Prostate gland (tissue), 2 donors: Measurements from ENCODE around the gene REEP6.

ENCODE experiments used
- CTCF ChIP-seq, 4 experiments: fragments of 200-600 bp in 2 of 4; fragments of 450-650 bp in 2 of 4; sonication (generic) in 2 of 4; IDR thresholded peaks; 1 replicate in 3 of 4; 2 replicates in 1 of 4; pipeline ENCODE4 v1.5.1; 2016 to 2019; ENCODE audit warnings: antibody characterized with exemption in 4 of 4, mild to moderate bottlenecking in 2 of 4, moderate library complexity in 2 of 4
- POLR2A ChIP-seq: fragments of 450-650 bp; IDR thresholded peaks from one replicate; pipeline ENCODE4 v1.6.1; 2016; ENCODE audit warnings: antibody characterized with exemption, mild to moderate bottlenecking

DNA sequence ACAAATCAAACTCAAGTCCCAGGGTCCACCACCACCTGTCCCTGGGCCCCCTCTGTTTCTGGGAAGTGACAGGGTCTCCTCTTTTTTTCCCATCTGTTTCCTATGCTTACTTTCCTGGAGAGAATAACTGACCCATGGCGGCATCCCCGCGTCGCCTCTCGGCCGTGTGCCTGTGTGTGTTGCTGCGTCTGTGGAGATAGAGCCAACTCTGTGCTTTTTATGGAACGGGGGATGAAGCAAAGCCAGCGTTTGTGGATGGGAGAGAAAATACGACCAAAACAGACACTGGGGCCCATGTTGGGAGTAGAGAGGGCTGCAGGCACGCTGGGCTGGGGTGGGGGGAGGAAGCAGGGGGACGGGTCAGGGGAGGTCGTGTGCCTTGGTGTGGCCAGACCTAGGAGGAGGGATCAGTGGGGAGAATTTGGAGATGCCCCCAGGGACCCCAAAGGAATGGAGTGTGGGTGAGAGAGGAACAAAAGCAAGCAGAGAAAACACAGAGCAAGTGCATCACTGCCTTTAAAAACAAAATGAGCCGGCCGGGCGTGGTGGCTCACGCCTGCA is 49.5 kb downstream of the REEP6 start:
- TF ChIP-seq CTCF (IDR thresholded peaks at IDR 0.05) (no peak), POLR2A (no peak)
